Right forelimb (tissue), 1 donor: ENCODE measurements around the gene COG7.
"Not testable (repeated sequence)": the region's sequence is repeated elsewhere in the genome, so short reads cannot be mapped to it uniquely, and the experiment has no call there.

ENCODE experiments used
- DNase-seq: peaks from one replicate; pipeline ENCODE4 v3.0.0-alpha.2; 2018

Gene COG7

DNA sequence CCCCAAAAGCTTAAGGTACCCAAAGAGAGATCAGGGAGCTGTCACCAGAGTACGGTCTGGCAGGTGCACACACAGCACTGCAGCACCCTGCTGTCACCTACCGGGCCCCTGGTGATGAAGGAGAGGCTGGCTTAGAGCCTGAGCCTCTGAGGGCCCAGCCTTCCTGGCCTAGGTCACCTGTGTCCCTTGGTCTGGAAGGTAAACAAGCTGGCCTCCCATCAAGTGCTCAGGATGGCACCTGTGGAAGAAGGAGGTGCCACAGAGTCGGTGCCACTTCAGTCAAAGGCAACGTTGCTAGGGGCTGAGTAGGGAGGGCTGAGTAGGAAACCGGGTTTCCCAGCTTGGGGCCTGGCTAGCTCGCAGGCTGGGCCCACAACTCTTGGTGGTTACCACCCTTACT lies 70.7 kb downstream of the COG7 start:
- no peak for DNase-seq

DNA sequence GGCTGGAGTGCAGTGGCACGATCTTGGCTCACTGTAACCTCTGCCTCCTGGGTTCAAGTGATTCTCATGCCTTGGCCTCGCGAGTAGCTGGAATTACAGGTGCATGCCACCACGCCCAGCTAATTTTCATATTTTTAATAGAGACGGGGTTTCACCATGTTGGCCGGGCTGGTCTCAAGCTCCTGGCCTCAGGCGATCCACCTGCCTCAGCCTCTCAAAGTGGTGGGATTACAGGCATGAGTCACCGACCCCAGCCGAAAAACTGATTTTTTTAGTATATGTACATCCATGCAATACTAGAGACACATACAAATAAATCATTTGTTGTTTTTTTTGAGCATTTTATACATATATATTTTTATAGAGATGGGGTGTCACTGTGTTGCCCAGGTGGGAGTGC lies 71.3 kb downstream of the COG7 start:
- DNase-seq, result not testable (repeated sequence)

GRCh38 chr16:23380501-23380951 lies 72.5 kb downstream of the COG7 start:
- no peak for DNase-seq

- no peak for DNase-seq
Observed at GRCh38 chr16:23379707-23380106, 73.3 kb downstream of the COG7 start.

DNA sequence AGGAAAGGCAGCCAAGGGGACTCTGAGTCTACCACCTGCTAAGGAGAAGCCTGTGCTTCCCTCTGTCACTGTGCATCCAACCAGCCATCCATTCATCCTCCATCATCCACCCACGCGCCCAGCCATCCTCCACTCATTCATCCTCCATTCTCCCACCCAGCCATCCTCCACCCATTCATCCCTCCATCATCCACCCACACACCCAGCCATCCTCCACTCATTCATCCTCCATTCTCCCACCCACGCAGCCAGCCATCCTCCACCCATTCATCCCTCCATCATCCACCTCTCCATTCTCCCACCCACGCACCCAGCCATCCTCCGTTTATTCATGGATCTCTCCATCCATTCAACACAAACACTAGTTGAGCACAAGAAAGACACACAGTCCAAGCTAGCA lies 74.1 kb downstream of the COG7 start:
- DNase-seq, result no peak

DNA sequence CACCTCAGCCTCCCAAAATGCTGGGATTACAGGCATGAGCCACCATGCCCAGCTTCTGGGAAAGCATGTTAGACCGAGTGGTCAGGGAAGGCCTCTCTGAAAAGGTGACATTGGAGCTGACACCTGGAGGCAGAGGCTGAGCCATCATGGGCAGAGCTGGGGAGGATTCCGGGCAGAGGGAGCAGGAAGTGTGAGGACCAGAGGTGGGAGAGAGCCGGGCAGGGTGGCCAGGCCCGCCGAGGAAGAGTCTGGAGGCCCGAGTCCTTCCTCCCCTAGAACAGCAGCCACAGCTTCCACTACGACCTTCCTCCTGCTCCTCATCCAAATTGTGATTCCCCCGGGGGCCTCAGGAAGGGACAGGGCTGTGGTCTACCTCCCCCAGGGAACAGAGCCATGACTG lies 74.7 kb downstream of the COG7 start:
- no peak for DNase-seq

- DNase-seq, result no peak
Observed at GRCh38 chr16:23377071-23377931, 75.7 kb downstream of the COG7 start.

DNA sequence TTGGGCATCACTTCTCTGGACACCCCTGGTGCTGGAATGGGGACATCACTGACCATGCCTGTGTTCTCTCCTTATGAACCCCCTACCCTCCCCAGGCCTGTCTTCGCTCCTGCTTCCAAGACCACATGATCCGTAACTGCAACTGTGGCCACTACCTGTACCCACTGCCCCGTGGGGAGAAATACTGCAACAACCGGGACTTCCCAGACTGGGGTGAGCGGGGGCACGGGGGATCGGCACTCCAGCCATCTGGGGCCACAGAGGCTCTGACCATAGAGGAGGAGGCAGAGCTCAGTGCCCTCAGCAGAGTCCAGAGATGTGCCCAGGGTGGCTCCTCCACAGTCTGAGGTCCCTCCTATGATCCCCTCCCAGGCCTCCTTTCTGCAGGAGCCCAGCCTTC lies 77.3 kb downstream of the COG7 start:
- no peak for DNase-seq

GRCh38 chr16:23374721-23375510 lies 78.1 kb downstream of the COG7 start:
- no peak for DNase-seq

DNA sequence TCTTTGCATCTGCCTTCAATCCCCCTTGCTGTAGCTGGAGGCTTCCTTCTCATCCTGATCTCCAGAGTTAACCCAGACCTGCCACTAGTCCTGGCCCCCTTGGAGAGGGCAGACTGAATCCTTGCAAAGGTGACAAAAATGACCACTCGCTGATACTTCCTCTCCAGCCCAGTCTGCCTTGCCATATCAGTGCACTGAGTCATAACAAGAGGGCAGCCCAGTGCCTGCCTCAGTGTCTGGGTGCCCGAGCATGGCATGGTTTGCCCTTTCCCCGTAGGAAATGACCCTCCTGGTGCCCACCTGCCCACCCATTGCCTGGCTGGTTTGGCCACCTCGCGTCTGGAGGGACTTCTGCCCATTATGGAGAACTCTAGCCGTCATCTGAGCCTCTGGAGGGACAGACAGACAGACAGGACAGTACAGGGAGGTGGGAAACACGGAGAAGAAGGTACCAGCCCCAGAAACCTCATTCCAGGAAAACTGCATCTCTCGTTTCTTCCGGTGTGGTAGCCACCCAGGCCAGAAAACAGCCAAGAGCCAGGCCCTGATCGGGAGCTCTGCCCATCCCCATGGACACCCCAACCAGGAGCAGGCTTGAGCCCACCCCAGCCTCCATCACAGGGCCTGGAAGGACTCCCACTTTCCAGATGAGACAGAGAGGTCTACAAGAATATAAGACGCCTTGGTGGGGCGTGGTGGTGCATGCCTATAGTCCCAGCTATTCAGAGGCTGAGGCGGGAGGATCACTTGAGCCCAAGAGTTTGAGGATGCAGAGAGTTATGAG lies 79.4 kb downstream of the COG7 start:
- no peak for DNase-seq

GRCh38 chr16:23371368-23371767 lies 81.6 kb downstream of the COG7 start:
- no peak for DNase-seq

- no peak for DNase-seq
Observed at GRCh38 chr16:23369416-23369815, 83.6 kb downstream of the COG7 start.

- DNase-seq, result no peak
Observed at GRCh38 chr16:23368469-23368868, 84.5 kb downstream of the COG7 start.

GRCh38 chr16:23367988-23368387 lies 85.0 kb downstream of the COG7 start:
- no peak for DNase-seq

- no peak for DNase-seq
Observed at GRCh38 chr16:23367564-23367963, 85.4 kb downstream of the COG7 start.

DNA sequence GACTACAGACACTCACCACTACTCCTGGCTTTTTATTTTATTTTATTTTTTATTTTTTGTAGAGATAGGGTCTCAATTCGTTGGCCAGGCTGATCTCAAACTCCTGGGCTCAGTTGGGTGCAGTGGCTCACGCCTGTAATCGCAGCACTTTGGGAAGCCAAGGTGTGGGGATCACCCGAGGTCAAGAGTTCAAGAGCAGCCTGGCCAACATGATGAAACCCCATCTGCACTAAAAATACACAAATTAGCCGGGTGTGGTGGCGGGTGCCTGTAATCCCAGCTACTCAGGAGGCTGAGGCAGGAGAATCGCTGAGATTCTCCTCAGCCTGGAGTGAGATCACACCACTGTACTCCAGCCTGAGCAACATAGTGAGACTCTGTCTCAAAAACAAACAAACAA lies 86.6 kb downstream of the COG7 start:
- not testable (repeated sequence) for DNase-seq

GRCh38 chr16:23365602-23366240 lies 87.3 kb downstream of the COG7 start:
- no peak for DNase-seq

DNA sequence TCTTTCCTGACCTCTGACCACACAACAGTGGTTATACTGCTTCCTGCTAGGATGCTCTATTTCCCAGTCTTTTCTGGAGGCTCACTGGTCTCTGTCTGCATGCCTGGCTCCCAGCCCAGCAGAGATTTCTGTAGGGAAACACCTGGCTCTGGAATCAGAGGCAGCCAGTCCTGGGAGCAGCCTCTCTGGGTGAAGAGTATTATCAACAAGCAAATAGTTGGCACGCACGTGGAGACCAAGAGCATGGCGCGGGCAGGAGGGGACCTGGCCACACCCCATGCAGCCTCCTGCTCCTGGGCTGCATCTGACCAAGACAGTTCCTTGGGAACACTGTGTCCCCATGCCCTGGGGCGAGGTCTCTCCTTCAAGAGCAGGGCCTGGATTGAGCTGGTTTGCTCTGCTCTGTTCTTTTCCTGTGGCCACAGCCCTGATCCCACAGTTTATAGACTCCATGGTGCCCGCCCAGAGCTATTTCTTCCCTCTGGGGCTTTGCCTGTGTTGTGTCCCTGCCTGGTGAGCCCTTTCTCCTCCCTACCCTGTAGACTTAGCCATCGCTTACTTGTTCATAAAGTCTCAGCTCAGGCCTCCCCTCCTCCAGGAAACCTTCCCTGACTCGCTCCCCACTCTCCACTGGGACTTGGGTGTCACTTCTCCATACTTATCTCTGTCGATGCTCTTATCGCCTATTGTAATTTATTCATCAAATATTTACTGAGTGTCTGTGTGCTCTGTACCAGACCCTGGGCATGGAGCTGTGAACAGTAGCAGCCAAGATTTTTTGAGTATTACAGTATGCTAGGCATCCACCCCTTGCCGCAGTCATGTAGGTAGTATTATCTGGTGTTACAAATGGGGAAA lies 90.3 kb downstream of the COG7 start:
- peak; percentile 26 for DNase-seq

DNA sequence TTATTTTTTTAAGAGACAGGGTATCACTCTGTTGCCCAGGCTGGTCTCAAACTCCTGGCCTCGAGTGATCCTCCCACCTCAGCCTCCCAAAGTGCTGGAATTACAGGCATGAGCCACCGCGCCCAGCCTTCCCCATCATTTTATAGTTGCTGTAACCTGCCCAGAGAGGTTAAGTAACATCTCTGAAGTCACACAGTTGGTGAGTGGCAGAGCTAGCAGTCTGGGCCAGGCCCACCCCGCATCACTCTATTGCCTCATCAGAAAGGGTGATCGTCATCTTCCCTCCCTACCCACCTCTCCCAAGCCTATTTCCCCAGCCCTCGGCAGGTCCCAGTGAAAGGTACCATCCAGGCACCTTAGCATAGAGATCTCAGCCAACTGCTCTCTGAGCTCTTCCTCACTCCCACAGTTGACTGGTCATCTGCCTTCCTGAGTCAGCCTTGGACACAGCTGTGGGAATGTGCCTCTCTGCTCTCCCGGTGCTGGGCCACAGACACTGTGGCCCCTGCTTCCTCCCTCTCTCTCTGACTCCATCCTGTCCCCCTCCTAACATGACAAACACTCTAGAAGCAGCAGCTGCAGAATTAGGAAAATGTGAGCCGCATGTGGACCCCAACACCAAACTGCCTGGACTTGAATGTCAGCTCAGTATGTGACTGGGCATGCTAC lies 93.8 kb downstream of the COG7 start:
- no peak for DNase-seq

DNA sequence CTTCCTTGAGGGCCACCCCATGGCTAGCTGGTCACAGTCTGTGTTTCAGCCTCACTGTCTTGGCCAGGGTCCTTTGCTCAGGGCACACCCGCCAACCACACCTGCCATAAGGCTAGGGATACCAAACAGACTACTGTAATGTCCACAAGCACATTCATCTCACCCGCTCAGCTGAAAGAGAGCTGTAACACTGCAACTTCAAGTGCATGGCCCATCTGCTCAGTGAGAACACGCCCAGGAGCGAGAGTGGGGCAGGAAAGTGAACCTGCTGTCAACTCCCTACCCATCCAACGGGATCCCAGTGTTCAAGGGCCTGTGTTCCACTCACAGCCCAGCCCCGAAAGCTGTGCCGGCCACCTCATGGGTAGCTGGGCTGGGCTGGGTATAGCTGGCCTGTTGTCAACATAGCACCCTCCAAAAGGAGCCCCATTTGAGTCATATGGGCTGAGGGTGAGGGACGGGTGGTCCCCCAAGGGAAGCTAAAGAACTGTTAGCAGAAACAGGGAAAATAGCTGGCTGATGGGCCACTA lies 95.2 kb downstream of the COG7 start:
- DNase-seq, result no peak

DNA sequence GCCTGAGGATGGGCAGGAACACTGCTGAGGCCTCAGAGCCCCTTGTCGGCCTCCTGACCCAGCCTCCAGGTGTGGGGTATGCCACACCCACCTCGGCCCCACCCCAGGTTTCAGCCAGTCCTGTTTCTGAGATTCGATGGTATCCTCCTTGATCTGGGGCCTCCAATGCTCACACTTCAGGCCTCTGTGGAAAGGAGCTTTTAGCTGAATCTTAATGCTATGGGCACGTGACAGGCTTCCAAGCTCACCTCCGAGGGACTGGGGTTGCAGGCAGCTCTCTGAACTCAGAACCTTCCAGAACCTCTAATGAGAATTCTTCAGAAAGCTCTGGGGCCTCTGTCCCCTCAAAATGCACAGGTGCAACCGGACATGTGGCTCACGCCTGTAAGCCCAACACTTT lies 96.0 kb downstream of the COG7 start:
- no peak for DNase-seq
